ENCODE data around the gene DBF4B.
A peak's percentile ranks its signal among the peaks of the same experiment; 100 is the strongest.
"Not testable (repeated sequence)": the region's sequence is repeated elsewhere in the genome, so short reads cannot be mapped to it uniquely, and the experiment has no call there.

The DBF4B gene

GRCh38 chr17:44752953-44753861, 44.7 kb downstream of the DBF4B start:
- no peak overlapping the region for H3K4me3 ChIP-seq
- DNase-seq (ENCODE audit: low read depth, low spot score) = no peak
- peaks cover 5% of the 10 kb centered on the region; the same call in 1 of the 2 replicates for H3K36me3 ChIP-seq (ENCODE audit: insufficient read depth, low read length)
- H3K9ac ChIP-seq (ENCODE audit: insufficient read length) = no peak overlapping the region
- TF ChIP-seq FOXP2 (optimal IDR thresholded peaks at IDR 0.05; ENCODE audit: control extremely low read depth, extremely low read length, insufficient read depth) (no peak), EZH2 (IDR thresholded peaks at IDR 0.05) (no peak), POLR2AphosphoS5 (IDR thresholded peaks at IDR 0.05; ENCODE audit: borderline replicate concordance, low read depth, low read length) (no peak)
- no peaks in the 10 kb centered on the region for H3K9me3 ChIP-seq (ENCODE audit: low read depth, low read length)
- no peak overlapping the region for H3K27ac ChIP-seq

GRCh38 chr17:44754276-44754675, 45.8 kb downstream of the DBF4B start:
- no peak for DNase-seq (ENCODE audit: low read depth, low spot score)
- Histone ChIP-seq H3K36me3 (ENCODE audit: insufficient read depth, low read length) (no peaks in the 10 kb centered on the region; the same call in 1 of the 2 replicates), H3K9ac (ENCODE audit: insufficient read length) (no peak overlapping the region), H3K27ac (no peak overlapping the region), H3K4me3 (no peak overlapping the region), H3K9me3 (ENCODE audit: low read depth, low read length) (no peaks in the 10 kb centered on the region)
- TF ChIP-seq EZH2 (IDR thresholded peaks at IDR 0.05) (no peak), POLR2AphosphoS5 (IDR thresholded peaks at IDR 0.05; ENCODE audit: borderline replicate concordance, low read depth, low read length) (no peak), FOXP2 (optimal IDR thresholded peaks at IDR 0.05; ENCODE audit: control extremely low read depth, extremely low read length, insufficient read depth) (no peak)

GRCh38 chr17:44755180-44755579, 46.7 kb downstream of the DBF4B start:
- H3K4me3 ChIP-seq; H3K27ac ChIP-seq; DNase-seq (ENCODE audit: low read depth, low spot score); H3K36me3 ChIP-seq (ENCODE audit: insufficient read depth, low read length); H3K9me3 ChIP-seq (ENCODE audit: low read depth, low read length); H3K9ac ChIP-seq (ENCODE audit: insufficient read length): not testable (repeated sequence)

DNA sequence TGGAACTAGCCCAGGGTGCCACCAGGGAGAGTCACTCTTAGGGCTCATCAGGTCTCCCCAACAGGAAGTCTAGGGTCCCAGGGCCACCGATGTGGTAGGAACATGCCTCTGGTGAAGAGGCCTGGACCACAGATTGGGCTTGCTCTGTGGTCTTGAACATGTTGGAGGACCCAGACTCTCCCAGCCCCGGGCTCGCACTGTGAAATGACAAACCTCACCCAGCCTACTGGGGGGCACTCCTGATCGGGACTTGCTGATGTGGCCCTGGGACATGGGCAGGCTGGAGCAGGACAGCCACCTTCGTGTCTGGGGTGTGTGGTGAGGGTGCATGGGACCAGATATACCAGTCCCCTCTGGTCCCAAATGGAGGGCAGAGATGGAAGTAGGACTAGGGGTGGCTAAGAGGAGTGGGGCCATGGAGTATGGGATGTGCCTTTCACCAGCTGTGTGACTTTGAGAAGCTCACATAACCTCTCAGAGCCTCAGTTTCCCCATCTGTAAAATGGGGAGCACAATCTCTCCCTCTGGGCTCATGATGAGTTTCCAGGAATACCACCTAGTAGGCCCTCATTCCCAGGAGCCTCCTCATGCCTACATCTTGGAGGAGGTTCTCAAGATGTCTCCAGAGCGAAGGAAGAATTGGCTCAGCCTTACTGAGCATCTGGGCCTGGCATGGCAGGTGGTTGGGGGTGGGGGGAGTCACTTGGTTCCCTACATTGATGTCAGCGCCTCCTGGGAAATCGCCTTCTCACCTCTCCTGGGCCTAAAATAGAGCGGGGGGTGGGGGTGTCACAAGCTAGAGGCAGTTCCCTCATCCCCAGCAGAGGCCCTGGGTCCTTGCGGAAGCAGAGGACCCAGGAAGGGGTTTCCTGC, 48.8 kb downstream of the DBF4B start:
- TF ChIP-seq POLR2AphosphoS5 (IDR thresholded peaks at IDR 0.05; ENCODE audit: borderline replicate concordance, low read depth, low read length) = no peak
- TF ChIP-seq FOXP2 (optimal IDR thresholded peaks at IDR 0.05; ENCODE audit: control extremely low read depth, extremely low read length, insufficient read depth) = no peak
- TF ChIP-seq EZH2 (IDR thresholded peaks at IDR 0.05) = no peak
- Histone ChIP-seq H3K36me3 (ENCODE audit: insufficient read depth, low read length) (no peaks in the 10 kb centered on the region), H3K27ac (no peak overlapping the region), H3K9me3 (ENCODE audit: low read depth, low read length) (no peaks in the 10 kb centered on the region), H3K4me3 (no peak overlapping the region), H3K9ac (ENCODE audit: insufficient read length) (no peak overlapping the region)
- no peak for DNase-seq (ENCODE audit: low read depth, low spot score)

DNA sequence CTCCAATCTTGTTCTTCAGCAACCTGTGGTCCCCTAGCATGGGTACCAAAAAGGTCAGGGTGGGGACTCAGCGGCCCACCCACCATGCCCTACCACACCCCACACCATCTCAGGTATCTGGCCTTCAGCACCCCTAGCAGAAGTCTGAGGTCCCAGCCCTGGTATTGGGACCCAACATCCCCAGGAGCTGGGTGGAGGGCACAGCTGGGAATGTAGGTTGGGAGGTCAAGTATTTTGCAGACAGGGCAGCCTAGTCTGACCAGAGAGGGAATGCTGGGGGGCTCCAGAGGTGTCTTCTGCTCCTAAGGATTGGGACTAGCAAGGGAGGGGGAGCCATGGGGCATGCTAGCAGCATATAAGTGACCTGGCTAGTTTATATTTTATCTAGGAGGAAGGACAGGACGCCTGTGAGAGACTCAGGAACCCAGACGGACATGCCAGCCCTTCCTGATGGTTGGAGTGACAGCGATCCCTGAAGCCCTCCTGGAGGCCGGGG, 49.5 kb downstream of the DBF4B start:
- TF ChIP-seq EZH2 (IDR thresholded peaks at IDR 0.05) (no peak), POLR2AphosphoS5 (IDR thresholded peaks at IDR 0.05; ENCODE audit: borderline replicate concordance, low read depth, low read length) (no peak), FOXP2 (optimal IDR thresholded peaks at IDR 0.05; ENCODE audit: control extremely low read depth, extremely low read length, insufficient read depth) (no peak)
- no peak overlapping the region for H3K9ac ChIP-seq (ENCODE audit: insufficient read length)
- no peak overlapping the region for H3K4me3 ChIP-seq
- DNase-seq (ENCODE audit: low read depth, low spot score) = no peak
- H3K9me3 ChIP-seq (ENCODE audit: low read depth, low read length) = no peaks in the 10 kb centered on the region
- no peaks in the 10 kb centered on the region for H3K36me3 ChIP-seq (ENCODE audit: insufficient read depth, low read length)
- no peak overlapping the region for H3K27ac ChIP-seq

- DNase-seq (ENCODE audit: low read depth, low spot score) = no peak
- Histone ChIP-seq H3K4me3 (peak within 1 kb of the TSS; percentile 83), H3K9me3 (ENCODE audit: low read depth, low read length) (no peaks in the 10 kb centered on the region), H3K36me3 (ENCODE audit: insufficient read depth, low read length) (no peaks in the 10 kb centered on the region), H3K27ac (no peak within 1 kb of the TSS), H3K9ac (ENCODE audit: insufficient read length) (peak within 1 kb of the TSS; percentile 60)
- TF ChIP-seq FOXP2 (optimal IDR thresholded peaks at IDR 0.05; ENCODE audit: control extremely low read depth, extremely low read length, insufficient read depth) (no peak), EZH2 (IDR thresholded peaks at IDR 0.05) (no peak), POLR2AphosphoS5 (IDR thresholded peaks at IDR 0.05; ENCODE audit: borderline replicate concordance, low read depth, low read length) (no peak)
Measured at GRCh38 chr17:44758414-44759085, 50.1 kb downstream of the DBF4B start, which contains the start of gene ADAM11. ADAM11 (plus strand) TSS chr17:44758988; CDS start chr17:44759200, 212 bp downstream.

GRCh38 chr17:44759086-44759915, 50.8 kb downstream of the DBF4B start:
- TF ChIP-seq EZH2 (IDR thresholded peaks at IDR 0.05) (no peak), POLR2AphosphoS5 (IDR thresholded peaks at IDR 0.05; ENCODE audit: borderline replicate concordance, low read depth, low read length) (no peak), FOXP2 (optimal IDR thresholded peaks at IDR 0.05; ENCODE audit: control extremely low read depth, extremely low read length, insufficient read depth) (no peak)
- DNase-seq (ENCODE audit: low read depth, low spot score) = no peak
- peak overlapping the region; percentile 60 for H3K9ac ChIP-seq (ENCODE audit: insufficient read length)
- H3K36me3 ChIP-seq (ENCODE audit: insufficient read depth, low read length) = no peaks in the 10 kb centered on the region
- H3K9me3 ChIP-seq (ENCODE audit: low read depth, low read length) = no peaks in the 10 kb centered on the region
- H3K4me3 ChIP-seq = peak overlapping the region; percentile 83
- no peak overlapping the region for H3K27ac ChIP-seq
